GM12874 (cell line): Measurements from ENCODE around the gene SLC2A8.

Source experiments
- TF ChIP-seq, protein P1 (sequence below): IDR thresholded peaks from 2 replicates; pipeline ENCODE4 v1.5.1; 2011; ENCODE audit warnings: low read depth, mild to moderate bottlenecking, control low read depth, low read length, moderate library complexity; ENCODE audit not compliant: insufficient read depth

SLC2A8 gene, protein sequence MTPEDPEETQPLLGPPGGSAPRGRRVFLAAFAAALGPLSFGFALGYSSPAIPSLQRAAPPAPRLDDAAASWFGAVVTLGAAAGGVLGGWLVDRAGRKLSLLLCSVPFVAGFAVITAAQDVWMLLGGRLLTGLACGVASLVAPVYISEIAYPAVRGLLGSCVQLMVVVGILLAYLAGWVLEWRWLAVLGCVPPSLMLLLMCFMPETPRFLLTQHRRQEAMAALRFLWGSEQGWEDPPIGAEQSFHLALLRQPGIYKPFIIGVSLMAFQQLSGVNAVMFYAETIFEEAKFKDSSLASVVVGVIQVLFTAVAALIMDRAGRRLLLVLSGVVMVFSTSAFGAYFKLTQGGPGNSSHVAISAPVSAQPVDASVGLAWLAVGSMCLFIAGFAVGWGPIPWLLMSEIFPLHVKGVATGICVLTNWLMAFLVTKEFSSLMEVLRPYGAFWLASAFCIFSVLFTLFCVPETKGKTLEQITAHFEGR

DNA sequence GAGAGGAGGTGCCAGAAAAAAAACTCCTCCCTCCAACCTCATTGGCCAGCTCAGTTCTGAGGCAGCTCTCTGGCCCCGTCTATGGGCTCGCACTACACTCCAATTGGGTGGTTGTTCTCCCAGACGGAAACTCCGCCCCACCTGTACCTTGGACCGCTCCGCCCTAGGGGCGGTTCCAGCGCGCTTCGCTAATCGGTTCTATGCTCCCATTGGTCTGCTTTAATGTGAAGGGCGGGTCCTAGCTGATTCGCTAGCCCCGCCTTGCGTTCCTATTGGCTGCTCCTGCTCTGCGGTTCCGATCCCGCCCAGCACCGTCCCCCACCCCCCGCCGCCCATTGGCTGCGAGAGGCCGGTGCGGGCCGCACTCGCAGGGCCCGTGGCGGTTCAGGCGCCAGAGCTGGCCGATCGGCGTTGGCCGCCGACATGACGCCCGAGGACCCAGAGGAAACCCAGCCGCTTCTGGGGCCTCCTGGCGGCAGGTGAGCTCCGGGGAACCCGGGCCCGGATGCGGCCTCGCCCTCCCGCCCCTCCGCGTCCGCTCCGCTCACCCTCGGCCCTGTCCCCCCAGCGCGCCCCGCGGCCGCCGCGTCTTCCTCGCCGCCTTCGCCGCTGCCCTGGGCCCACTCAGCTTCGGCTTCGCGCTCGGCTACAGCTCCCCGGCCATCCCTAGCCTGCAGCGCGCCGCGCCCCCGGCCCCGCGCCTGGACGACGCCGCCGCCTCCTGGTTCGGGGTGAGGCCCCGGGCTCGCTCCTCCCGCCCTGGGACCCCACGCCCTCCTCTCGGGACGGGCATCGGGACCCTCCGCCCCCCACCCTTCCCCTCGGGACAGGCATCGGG lies at the start of gene SLC2A8:
SLC2A8 (plus strand) TSS at position 362 of the 838 bp plus-strand sequence; CDS start at position 424, 62 bp downstream.
- TF ChIP-seq, protein P1, sequence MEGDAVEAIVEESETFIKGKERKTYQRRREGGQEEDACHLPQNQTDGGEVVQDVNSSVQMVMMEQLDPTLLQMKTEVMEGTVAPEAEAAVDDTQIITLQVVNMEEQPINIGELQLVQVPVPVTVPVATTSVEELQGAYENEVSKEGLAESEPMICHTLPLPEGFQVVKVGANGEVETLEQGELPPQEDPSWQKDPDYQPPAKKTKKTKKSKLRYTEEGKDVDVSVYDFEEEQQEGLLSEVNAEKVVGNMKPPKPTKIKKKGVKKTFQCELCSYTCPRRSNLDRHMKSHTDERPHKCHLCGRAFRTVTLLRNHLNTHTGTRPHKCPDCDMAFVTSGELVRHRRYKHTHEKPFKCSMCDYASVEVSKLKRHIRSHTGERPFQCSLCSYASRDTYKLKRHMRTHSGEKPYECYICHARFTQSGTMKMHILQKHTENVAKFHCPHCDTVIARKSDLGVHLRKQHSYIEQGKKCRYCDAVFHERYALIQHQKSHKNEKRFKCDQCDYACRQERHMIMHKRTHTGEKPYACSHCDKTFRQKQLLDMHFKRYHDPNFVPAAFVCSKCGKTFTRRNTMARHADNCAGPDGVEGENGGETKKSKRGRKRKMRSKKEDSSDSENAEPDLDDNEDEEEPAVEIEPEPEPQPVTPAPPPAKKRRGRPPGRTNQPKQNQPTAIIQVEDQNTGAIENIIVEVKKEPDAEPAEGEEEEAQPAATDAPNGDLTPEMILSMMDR: no peak

- TF ChIP-seq, protein P1: no peak
Measured at GRCh38 chr9:127347831-127348776, 48.9 kb upstream of the SLC2A8 start.

DNA sequence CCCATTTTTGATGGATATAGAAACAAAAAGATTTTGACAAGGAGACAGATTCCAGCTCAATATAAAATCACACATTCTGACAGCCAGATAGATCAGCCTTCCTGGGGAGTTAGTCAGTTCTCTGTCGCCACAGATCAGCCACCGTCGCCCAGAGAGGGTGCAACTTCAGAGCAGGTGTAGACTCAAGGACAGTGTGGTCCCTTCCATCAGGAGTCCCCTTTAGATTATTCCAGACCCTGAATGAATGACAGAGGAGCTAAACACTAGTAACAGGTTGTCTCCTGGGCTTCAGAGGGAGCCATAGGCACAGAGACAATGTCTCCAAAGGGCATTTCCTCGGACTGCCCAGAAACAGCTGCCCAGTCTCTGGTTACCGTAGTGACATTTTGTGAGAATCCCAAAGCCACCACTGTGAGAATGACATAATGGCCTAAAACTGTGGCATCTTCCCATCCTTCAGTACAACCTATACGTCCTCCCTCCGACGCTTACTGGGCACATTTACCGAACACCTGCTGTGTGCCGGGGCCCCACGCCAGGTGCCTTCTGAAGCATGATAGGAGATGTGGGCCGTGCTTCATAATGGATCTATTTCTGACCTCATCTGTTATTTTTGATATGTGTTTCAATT lies 47.4 kb upstream of the SLC2A8 start:
- TF ChIP-seq, protein P1: no peak

DNA sequence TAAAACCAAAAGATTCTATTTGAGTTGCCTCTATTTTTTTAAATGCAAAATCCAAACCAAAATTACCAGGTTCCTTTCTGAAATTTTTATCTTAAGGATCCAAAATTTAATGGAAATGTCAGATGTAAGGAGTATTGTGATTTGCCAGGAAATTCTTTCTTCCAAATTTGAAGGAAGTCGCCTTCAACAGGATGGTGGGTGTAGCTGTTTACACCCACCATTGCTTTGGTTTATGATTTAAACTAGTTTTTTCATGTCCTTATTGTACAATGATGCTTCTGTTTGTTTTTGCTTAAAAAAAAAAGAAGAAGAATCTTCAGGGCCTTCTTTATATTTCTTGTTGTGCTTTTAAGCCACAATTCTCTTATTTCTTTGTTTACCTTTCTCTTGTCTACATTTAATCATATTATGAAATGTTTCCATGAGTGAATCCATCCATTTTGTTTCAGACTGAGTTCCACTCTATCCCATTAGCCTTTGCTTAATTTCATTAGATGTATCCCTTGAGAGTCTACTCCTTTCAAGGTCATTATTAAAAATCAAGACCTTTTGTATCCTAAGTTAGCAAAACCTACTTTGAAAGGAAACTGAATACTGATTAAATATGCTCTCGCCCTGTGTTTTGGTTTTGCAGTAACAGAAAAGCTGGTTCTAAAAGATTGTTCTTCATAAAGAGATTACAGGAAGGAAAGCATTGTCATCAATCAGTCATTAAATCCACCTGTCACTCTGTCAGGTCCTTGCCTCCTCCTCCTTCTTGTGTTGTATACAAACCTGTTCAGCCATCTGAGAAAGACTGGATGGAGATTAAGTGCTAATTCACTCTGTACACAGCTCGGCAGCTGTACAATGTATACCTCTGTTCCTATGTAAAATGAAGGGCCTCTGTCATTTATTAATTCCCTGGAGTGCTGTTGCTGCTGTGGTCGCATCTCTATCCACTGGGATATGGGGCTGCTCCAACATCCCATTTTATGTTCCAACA lies 45.5 kb upstream of the SLC2A8 start:
- TF ChIP-seq, protein P1: no peak

DNA sequence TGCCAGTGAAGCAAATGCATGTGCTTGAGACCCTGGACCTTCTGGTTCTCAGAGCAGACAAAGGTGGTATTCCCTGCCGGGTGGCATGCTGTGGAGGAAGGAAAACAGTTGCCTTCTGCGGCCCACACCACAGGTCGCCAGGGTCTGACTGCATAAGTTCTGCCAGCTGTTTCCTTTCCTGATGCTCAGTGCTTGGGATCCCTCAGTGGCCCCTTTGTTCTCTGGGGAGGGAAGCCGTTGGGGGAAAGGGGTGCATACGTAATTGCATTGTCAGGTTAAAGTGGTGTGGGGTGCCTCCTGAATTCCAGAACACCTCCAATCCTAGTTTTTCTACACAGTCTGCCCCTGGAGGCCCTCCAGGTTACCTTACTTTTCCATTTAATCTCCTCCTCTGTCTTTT lies 43.1 kb upstream of the SLC2A8 start:
- TF ChIP-seq, protein P1: no peak

GRCh38 chr9:127356906-127357305 lies 40.1 kb upstream of the SLC2A8 start:
- TF ChIP-seq, protein P1: no peak
